Femur (tissue), 1 donor: ENCODE data around the gene SLC22A16.
A peak's percentile ranks its signal among the peaks of the same experiment; 100 is the strongest.
"Not testable (repeated sequence)": the region's sequence is repeated elsewhere in the genome, so short reads cannot be mapped to it uniquely, and the experiment has no call there.

Experiments
- DNase-seq: peaks from one replicate; pipeline ENCODE4 v3.0.0-alpha.2; 2017

Gene SLC22A16, protein sequence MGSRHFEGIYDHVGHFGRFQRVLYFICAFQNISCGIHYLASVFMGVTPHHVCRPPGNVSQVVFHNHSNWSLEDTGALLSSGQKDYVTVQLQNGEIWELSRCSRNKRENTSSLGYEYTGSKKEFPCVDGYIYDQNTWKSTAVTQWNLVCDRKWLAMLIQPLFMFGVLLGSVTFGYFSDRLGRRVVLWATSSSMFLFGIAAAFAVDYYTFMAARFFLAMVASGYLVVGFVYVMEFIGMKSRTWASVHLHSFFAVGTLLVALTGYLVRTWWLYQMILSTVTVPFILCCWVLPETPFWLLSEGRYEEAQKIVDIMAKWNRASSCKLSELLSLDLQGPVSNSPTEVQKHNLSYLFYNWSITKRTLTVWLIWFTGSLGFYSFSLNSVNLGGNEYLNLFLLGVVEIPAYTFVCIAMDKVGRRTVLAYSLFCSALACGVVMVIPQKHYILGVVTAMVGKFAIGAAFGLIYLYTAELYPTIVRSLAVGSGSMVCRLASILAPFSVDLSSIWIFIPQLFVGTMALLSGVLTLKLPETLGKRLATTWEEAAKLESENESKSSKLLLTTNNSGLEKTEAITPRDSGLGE

DNA sequence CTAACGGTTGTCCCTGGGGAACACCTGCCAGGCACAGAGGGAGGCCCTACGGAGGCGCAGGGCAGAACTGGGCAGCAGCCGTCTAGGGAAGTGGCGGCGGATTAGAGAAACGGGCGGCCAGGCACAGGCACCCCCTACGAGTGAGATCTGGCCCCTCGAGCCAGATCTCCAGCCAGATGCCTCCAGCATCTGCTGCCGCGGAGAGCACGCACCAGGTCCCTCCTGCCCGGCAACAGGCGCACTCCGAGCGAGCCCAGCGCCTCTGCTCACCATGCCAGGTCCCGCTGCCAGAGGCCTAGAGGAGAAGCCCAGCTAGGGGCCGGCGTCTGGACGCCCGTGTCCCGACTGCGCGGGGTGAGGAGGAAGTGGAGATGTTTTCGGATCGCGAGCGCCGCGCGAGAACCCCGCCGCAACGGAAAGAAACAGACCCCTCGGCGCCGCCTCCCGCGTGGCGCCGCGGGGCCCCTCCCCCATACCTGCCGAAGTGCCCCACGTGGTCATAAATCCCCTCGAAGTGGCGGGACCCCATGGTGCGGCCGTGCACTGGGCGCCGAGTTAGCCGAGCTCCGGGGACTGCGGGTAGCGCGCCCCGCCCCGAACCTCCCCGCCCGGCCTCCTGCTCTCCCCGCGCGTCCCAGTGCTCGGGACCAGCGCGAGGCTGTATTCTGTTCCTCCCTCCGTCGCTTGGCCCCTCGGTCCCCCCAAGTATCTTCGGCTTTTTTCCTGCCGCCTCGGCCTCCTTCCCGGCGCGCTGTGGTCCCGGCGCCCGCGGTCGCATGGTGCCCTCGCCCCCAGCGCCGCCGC, at the start of gene SLC22A16:
TSS of gene SLC22A16 (minus strand) at position 568 of the 804 bp plus-strand sequence. CDS start at position 529, 39 bp downstream.
- peak; percentile 36 for DNase-seq

DNA sequence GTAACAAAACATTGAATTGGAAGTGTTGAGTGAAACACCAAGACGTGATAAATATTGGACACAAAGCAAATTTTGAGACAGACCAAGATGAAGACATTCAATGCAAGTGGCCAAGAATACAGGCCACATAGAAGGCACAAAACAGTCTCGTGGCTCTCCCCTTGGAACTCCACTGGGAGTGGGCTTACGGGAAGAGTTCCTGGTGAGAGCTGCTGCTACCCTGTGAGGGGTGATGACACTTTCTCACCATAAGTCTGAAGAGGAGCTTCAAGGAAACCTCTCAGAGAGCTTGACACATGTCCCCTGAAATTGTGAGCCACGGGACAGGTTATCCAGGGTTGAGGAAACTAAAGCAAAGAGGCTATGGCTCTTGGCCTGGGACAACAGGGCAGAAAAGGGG, 48.6 kb upstream of the SLC22A16 start:
- DNase-seq = no peak

DNA sequence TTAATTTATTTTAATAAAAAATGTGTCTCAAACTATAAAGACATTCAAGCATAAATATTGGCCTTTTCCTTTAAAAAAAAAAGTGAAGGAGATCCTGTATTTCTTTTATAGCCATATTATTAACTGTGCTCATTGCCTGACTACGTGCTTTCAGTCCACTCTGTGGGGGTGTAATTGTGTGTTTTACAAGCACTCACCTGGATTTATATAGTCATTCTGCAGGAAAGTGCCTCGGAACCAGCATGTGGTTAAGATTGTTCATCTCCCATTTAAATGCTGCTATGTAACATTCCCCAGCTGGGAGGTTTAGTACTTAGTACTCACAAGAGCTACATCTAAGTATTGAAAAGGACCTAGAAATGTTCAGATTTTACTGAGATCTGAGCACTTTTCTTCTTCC, 47.9 kb upstream of the SLC22A16 start:
- no peak for DNase-seq

DNA sequence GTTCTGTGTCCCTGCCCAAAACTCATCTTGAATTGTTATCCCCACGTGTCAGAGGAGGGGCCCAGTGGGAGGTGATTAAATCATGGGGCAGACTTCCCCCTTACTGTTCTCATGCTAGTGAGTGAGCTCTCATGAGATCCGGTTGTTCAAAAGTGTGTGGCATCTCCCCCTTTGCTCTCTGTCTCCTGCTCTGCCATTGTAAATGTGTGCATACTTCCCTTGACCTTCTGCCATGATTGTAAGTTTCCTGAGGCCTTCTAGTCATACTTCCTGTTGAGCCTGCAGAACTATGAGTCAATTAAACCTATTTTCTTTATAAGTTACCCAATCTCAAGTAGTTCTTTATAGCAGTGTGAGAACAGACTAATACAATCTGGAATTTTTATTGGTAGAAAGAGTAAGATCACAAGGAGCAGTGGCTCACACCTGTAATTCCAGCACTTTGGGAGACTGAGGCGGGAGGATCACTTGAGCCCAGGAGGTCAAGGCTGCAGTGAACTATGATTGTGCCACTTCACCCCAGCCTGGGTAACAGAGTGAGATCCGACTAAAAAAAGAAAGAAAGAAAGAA, 47.1 kb upstream of the SLC22A16 start:
- DNase-seq = no peak

DNA sequence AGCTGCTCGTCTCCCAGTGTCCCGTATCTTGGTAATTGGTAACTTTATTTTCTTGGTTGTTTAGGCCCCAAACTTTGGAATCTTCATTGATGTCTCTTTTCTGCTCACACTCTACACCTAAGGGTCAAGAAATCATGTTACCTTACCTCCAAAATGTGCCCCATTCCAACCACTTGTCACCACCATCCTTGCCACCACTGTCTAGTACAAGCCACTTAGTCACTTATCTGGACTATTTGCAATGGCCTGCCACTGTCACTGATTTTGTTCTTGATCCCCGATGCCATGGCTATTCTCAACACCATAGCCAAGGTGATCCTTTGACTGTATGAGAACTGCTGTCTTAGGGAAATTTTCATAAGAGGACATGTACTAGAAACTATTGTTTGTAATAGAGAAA, 46.0 kb upstream of the SLC22A16 start:
- no peak for DNase-seq

DNA sequence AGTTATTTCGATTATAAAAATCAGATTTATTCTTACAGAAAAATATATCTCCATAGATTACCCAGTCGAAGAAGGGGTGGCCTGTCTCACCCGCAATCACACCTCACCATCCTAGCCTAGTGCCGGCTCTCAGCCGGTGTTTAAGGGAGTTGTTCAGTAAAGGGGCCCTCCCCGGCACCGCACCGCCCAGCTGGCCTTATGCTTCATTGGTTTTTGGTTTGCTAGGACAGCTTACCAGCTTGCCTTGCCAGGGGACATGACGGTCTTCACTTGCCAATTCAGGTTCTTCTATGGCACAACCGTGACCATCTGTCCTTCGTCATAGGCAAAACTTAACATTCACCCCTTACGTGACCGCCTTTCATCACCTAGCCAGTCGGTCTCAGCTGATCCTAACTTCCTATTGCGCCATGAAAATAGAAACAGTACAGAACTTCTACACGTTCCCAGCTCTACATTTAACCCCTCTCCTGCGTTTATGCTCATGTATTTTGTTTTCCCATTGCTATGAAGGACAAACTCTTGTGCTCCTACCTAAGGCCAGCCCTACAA, 44.7 kb upstream of the SLC22A16 start:
- no peak for DNase-seq

DNA sequence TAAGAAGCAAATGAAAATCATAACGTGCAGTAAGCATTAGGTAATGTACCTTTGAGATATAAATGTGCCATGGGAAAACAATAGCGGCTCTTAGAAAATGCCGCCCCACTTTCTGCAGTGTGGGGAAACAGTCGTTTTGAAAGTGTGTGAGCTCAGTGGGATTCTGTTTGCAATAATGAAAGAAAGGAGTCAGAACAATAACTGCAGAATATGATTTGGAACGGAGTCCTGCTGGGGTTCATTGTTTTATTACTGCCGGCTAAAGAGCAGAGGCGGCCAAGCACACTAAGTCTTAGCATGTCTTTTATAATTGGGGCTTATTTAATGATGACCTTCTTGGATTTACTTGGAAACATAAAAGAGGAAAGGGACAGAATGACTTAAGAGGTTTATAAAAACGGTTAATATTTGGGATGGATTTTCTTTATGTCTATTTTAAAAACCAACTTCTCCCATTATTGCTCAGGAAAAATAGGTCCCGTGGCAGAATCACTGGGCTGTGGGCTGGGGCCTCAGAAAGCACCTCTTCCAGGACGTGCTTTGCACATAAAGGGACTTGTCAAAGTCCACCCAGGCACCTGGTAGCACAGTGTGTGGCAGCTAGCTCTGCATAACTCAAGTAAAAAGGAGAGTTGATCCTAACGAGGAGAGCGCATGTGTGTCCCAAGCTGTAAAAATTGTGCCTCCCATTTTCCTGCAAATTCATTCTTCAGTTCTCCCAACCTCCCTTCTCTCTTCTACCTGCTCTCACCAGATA, 44.0 kb upstream of the SLC22A16 start:
- DNase-seq = no peak

DNA sequence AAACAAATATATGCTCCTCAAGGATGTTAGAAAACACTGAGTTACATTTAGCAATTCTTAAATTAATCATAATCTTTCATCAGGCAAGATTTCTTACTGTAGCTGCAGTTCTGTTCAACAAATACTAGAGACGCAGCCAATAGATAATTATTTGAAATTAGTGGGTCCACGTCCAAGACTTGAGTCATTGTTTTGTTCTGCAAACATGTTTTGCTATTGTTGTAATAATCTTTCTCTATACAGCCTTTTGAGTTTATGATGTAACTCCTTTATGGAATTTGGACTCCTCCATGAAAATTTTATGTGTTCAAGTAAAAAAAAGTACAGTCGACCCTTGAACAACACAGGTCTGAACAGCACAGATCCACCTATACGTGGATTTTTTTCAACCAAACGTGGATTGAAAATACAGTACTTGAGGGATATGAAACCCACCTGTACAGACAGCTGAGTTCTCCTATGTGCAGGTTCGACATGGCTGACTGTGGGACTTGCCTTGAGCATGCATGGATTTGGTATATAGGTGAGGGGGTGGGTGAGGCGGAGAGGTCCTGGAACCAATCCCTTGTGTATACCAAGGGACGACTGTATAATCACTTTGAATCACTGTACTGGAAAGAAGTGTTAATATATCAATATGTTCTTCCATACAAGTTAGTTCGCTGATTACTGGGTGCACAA, 41.3 kb upstream of the SLC22A16 start:
- DNase-seq = no peak

DNA sequence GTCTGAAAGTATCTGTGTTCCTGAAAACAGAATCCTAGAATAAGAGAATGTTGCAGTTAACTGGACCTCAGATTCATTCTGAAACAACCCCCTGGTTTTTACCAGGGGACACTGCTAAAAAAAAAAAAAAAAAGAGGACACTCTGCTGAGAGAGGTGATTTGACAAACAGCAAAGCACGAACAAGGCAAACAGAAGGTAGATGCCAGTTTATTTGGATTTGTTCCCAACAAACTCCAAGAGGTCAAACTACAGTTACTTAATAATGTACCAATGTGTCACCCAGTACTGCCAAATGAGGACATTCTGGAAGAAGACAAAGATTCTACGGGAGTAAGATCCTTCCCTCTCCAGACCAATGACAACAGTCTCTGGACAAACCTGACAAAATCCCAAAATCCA, 40.6 kb upstream of the SLC22A16 start:
- DNase-seq = no peak

DNA sequence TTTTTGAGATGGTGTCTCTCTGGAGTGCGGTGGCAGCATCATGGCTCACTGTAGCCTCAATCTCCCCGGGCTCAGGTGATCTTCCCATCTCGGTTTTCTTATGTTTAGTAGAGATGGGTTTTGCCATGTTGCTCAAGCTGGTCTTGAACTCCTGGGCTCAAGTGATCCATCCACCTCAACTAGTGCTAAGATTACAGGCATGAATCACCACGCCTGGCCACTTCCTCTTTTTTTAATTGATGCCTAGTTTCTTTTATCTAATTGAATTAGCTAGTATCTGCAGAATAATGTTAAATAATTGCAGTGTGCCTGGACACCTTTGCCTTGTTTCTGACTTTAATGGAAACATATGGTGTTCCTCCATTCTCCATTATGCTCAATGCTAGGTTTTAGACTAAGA, 38.4 kb upstream of the SLC22A16 start:
- no peak for DNase-seq

DNA sequence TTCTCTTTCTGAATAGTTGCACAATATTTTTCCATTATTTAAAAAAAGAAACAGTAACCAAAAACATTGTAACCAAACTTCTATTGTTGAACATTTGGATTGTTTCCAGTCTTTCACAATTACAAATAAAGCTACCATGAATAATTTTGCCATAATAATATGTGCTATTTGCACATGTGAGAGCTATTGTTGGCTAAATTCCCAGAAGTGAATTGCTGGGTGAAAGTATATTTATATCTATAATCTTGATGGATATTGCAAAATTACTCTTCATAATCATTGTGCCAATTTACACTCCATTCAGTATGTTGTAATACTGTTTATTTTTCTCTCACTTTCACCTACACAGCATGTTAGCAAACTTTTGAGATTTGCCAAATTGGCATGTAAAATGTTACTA, 36.6 kb upstream of the SLC22A16 start:
- DNase-seq = no peak

DNA sequence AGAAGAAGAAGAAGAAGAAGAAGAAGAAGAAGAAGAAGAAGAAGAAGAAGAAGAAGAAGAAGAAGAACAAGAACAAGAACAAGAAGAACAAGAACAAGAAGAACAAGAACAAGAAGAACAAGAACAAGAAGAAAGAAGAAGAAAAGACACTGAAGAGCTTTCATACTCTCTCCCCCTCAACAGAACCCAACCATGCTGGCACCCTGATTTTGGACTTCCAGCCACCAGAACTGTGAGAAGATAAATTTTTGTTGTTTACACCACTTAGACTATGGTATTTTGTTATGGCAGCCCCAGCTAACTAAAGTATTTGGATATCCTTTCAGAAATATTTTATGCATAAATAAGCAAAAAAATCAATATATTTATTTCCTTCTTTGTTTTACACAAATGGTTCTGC, 36.1 kb upstream of the SLC22A16 start:
- not testable (repeated sequence) for DNase-seq

DNA sequence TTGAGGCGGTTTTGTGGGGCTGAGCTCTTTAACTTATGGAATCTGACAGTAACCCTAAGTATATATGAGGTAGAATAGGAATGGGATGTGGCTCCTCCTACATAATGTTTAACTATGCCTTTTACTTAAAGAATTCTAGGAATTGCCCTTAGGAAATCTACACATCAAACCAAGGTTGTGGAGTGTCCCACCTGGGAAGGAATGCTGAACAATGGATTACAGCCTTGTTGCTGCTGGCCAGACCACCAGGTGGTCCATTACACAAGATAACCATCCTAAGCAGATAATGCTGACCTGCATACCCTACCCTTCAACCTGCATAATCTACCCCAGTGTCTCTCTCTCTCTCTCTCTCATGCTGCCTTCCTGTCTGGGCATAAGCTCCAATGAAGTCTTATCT, 35.0 kb upstream of the SLC22A16 start:
- no peak for DNase-seq

DNA sequence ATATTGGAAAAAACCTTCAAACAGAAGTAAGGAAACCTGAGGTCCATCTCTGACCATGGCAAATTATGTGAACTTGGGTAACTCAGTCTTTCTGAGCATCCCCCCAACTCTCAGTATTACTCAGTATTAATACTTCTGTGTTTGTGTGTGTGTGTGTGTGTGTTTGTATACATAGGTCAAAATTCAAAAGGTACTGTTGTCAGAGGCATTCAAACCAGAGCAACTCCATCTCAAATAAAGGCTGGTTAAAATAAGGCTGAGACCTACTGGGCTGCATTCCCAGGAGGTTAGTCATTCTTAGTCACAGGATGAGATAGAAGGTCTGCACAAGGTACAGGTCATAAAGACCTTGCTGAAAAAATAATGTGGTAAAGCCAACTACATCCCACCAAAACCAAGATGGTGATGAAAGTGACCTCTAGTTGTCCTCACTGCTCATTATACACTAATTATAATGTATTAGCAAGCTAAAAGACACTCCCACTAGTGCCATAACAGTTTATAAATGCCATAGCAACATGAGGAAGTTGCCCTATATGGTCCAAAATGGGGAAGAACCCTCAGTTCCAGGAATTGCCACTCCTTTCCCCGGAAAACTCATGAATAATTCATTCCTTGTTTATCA, 33.3 kb upstream of the SLC22A16 start:
- no peak for DNase-seq

DNA sequence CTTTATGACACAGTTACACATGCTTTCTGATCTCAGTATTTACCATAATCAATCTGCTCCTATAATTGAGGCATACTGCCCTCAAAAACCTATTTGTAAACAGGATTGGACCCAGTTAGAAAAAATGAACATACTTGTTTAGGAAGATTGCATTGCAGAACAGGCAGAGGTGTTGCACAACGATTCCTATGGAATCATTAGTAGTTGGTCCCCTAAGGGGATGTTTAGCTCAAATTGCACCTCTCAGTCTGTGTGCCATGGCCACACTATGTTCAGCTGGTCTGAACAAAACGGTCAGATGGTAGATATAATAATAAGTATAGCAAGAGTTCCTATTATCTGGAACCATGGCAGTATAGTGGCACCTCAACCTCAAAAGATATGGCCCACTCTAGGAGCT, 28.5 kb upstream of the SLC22A16 start:
- DNase-seq = not testable (repeated sequence)

DNA sequence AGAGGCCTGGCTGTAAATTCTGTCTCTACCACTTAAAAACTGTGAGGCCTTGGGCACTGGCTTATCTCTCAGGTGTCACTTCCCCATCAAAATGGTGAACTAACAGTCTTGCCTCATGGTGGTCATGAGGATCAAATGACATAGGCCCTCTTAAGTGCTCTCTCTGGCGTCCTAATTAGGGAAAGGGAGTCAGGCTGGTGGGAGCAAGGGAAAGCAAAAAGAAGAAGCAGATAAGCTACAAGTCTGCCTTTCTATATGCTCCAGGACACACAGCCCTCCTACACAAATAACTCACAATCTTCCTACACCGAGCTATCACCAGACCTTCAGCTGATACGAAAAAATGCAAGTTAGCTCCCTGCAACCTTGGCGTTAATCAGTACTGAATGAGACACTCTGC, 19.5 kb upstream of the SLC22A16 start:
- DNase-seq = no peak

DNA sequence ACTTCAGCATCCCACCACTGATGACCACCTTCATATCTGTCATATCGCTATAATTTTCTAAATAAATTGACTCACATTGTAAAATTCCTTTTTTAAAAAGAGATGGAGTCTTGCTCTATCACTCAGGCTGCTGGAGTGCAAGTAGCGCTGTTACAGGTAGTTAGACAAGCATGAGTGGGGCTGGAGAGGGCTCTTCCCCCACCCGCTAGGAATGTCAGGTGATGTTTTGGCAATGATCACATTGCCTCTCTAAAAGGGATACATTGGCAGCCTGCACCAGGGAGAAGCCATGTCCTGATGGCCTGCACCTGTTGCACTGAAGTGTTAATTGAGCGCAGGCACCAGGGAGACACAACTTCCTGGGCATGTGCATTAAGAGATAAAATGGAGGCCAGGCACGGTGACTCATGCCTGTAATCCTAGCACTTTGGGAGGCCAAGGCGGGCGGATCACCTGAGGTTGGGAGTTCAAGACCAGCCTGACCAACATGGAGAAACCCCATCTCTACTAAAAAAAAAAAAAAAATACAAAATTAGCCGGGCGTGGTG, 16.9 kb upstream of the SLC22A16 start:
- DNase-seq = no peak

DNA sequence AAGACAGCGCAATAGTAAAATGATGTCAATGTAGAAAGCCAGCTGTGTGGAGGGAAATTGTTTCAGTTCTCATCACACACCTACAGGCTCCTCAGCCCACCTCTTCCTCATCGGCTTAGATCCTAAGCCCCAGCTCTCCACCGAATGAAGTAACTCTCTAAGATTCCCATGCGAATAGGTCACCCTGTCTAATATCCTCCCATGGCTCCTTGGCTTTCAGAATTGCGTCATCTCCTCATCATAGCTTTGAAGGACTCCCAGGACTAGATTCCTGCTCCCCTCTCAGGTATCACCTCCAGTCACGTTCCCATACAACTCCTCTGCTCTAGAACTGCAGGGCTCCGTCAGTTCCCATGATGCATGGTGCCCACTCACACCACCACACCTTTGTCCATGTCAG, 16.2 kb upstream of the SLC22A16 start:
- no peak for DNase-seq

DNA sequence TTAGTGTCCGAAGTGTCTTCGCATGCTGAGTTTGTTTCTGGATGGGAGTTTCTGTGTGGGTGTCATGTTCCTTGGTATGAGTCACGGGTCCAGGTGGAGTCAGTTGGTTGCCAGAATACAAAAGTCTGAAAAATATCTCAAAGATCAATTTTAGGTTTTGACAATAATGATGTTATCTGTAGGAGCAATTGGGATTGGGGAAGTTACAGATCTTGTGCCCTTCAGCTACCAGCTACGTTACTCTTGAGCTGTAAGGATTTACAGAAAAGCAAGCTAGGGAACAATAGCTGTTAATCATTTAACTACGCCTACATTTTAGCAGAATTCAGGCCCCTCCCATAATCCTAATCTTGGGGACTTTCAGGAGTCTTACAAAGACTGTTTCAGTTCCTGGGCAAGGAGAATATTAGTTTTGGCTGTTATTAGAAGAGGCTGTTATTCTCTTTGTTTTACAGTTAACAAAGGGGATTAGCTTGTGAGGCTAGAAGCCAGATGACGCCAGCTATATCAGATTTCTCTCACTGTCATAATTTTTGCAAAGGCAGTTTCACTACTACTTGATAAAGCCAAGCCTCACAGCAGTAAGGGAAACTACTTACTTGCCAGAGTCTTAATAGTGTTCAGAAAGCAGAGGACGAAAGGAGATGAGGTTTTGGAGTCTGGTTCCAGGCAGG, 15.4 kb upstream of the SLC22A16 start:
- no peak for DNase-seq

DNA sequence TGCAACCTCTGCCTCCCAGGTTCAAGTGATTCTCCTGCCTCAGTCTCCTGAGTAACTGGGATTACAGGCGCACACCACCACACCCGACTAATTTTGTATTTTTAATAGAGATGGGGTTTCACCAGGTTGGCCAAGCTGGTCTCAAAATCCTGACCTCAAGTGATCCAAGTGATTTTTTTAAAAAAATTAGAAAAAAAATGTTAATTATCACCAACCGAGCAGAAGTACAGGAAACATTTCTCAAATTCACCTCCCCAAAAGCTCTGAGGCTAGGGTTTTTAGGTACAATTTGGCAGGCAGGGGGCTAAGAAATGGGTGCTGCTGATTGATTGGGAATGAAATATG, 14.9 kb upstream of the SLC22A16 start:
- no peak for DNase-seq

DNA sequence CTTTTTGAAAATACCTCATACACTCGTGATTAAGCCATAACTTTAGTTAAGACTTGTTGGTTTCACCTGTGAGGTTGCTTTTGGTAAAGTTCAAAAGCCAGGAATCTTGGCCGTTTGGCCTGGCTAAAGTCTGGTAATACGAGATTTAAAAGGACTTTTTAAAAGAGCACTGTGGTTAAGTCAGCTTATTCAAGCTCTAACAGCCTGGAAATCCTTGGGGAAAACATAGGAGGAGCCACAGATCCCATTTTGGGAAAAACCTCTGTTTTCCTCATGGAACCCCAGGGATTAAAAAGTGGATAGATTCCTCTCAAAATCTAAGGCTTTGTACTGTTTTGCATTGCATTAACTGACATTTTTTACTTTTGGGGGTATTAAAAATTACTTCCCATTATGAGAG, 13.7 kb upstream of the SLC22A16 start:
- DNase-seq = no peak
